H9 (cell line): ENCODE measurements around the gene BLMH. TPM values are rescaled to one million over a fixed set of nuclear protein-coding genes. Genes with fewer than 3 reads are reported as not detected.

ENCODE experiments used
- DNase-seq: peaks from one replicate; pipeline ENCODE4 v3.0.0-alpha.2; 2017
- H2AFZ ChIP-seq: one replicate; pipeline ENCODE4 v1.6.1; 2013; ENCODE audit warnings: mild to moderate bottlenecking, low read length, control low read depth, moderate library complexity
- H2AK5ac ChIP-seq: 2 replicates; pipeline ENCODE4 v1.6.1; 2013; ENCODE audit warnings: low read length, control low read depth, mixed read lengths; ENCODE audit not compliant: insufficient read length
- H2BK120ac ChIP-seq: one replicate; pipeline ENCODE4 v1.6.1; 2013; ENCODE audit warnings: low read depth, mild to moderate bottlenecking, low read length, control low read depth, inconsistent platforms; ENCODE audit not compliant: poor library complexity, severe bottlenecking
- H2BK12ac ChIP-seq: 2 replicates; pipeline ENCODE4 v1.6.1; 2013; ENCODE audit warnings: low read length, control low read depth, mixed read lengths, low read depth; ENCODE audit not compliant: insufficient read length
- H2BK15ac ChIP-seq: 2 replicates; pipeline ENCODE4 v1.6.1; 2013; ENCODE audit warnings: low read depth, low read length, control low read depth
- H2BK20ac ChIP-seq: one replicate; pipeline ENCODE4 v1.6.1; 2013; ENCODE audit warnings: low read depth, mild to moderate bottlenecking, low read length, control low read depth, inconsistent platforms; ENCODE audit not compliant: poor library complexity, severe bottlenecking
- H2BK5ac ChIP-seq: 2 replicates; pipeline ENCODE4 v1.6.1; 2013; ENCODE audit warnings: low read length, control low read depth, mixed read lengths; ENCODE audit not compliant: insufficient read length
- H3K14ac ChIP-seq: 2 replicates; pipeline ENCODE4 v1.6.1; 2013; ENCODE audit warnings: low read length, control low read depth; ENCODE audit not compliant: insufficient read depth
- H3K18ac ChIP-seq: 2 replicates; pipeline ENCODE4 v1.6.1; 2013; ENCODE audit warnings: low read depth, mild to moderate bottlenecking, mixed read lengths, low read length, control low read depth; ENCODE audit not compliant: insufficient read length
- H3K23ac ChIP-seq: 2 replicates; pipeline ENCODE4 v1.6.1; 2013; ENCODE audit warnings: low read length, control low read depth, mixed read lengths, low read depth; ENCODE audit not compliant: insufficient read length
- H3K23me2 ChIP-seq: 2 replicates; pipeline ENCODE4 v1.6.1; 2013; ENCODE audit warnings: low read depth, mild to moderate bottlenecking, mixed read lengths, low read length, control low read depth; ENCODE audit not compliant: insufficient read length, poor library complexity, severe bottlenecking
- H3K27ac ChIP-seq: 2 replicates; pipeline ENCODE4 v1.5.1; 2013; ENCODE audit warnings: low read length, control low read depth, mixed read lengths, low read depth; ENCODE audit not compliant: insufficient read length
- H3K27me3 ChIP-seq: 2 replicates; pipeline ENCODE4 v1.6.1; 2013; ENCODE audit warnings: low read length, control low read depth, inconsistent platforms; ENCODE audit not compliant: insufficient read depth
- H3K4ac ChIP-seq: 2 replicates; pipeline ENCODE4 v1.6.1; 2013; ENCODE audit warnings: low read depth, mild to moderate bottlenecking, control low read depth, inconsistent platforms, low read length, moderate library complexity
- H3K4me1 ChIP-seq: 2 replicates; pipeline ENCODE4 v1.6.1; 2013; ENCODE audit warnings: low read length, control low read depth, inconsistent platforms; ENCODE audit not compliant: insufficient read depth
- H3K4me2 ChIP-seq: 2 replicates; pipeline ENCODE4 v1.6.1; 2013; ENCODE audit warnings: low read length, control low read depth, mixed read lengths; ENCODE audit not compliant: insufficient read length, insufficient read depth
- H3K56ac ChIP-seq: 2 replicates; pipeline ENCODE4 v1.6.1; 2013; ENCODE audit warnings: low read depth, mild to moderate bottlenecking, mixed read lengths, low read length, control low read depth; ENCODE audit not compliant: insufficient read length
- H3K79me1 ChIP-seq: 2 replicates; pipeline ENCODE4 v1.6.1; 2013; ENCODE audit warnings: low read depth, mild to moderate bottlenecking, moderate library complexity, low read length, control low read depth, inconsistent platforms; ENCODE audit not compliant: insufficient read depth, poor library complexity, severe bottlenecking
- H3K79me2 ChIP-seq: 2 replicates; pipeline ENCODE4 v1.6.1; 2013; ENCODE audit warnings: low read length, control low read depth, inconsistent platforms; ENCODE audit not compliant: insufficient read depth
- H3K9ac ChIP-seq: 2 replicates; pipeline ENCODE4 v1.6.1; 2013; ENCODE audit warnings: low read length, control low read depth, mixed read lengths; ENCODE audit not compliant: insufficient read length; ENCODE audit errors: extremely low read depth
- H3K9me3 ChIP-seq: one replicate; pipeline ENCODE4 v1.6.1; 2013; ENCODE audit warnings: low read depth, low read length, inconsistent platforms; ENCODE audit not compliant: control insufficient read depth
- H3T11ph ChIP-seq: one replicate; pipeline ENCODE4 v1.6.1; 2013; ENCODE audit warnings: mild to moderate bottlenecking, low read length, control low read depth, inconsistent platforms
- H4K20me1 ChIP-seq: one replicate; pipeline ENCODE4 v1.6.1; 2013; ENCODE audit not compliant: control insufficient read depth, insufficient read length, insufficient read depth
- H4K5ac ChIP-seq: 2 replicates; pipeline ENCODE4 v1.6.1; 2013; ENCODE audit warnings: low read depth, mild to moderate bottlenecking, mixed read lengths, low read length, control low read depth; ENCODE audit not compliant: insufficient read length
- H4K8ac ChIP-seq: replicated peaks from 2 replicates; pipeline ENCODE4 v1.6.1; 2013; ENCODE audit warnings: low read length, control low read depth, mixed read lengths, low read depth; ENCODE audit not compliant: insufficient read length
- H4K91ac ChIP-seq: 2 replicates; pipeline ENCODE4 v1.6.1; 2013; ENCODE audit warnings: low read depth, mild to moderate bottlenecking, moderate library complexity, mixed read lengths, low read length, control low read depth; ENCODE audit not compliant: insufficient read length
- H3K27ac Mint-ChIP-seq, 3 experiments: 2 replicates in 2 of 3; 3 replicates in 1 of 3; pipeline ENCODE4 v1.8.0; 2020 to 2021; ENCODE audit warnings: mixed read lengths in 3 of 3, mild to moderate bottlenecking in 1 of 3, moderate library complexity in 1 of 3
- H3K27me3 Mint-ChIP-seq: 2 replicates; pipeline ENCODE4 v1.8.0; 2021; ENCODE audit warnings: low read depth, mild to moderate bottlenecking, moderate library complexity, mixed read lengths
- H3K36me3 Mint-ChIP-seq, 3 experiments: 2 replicates in 2 of 3; 3 replicates in 1 of 3; pipeline ENCODE4 v1.8.0; 2020 to 2021; ENCODE audit warnings: low read depth in 3 of 3, mixed read lengths in 3 of 3; ENCODE audit not compliant: insufficient read depth in 1 of 3
- H3K4me1 Mint-ChIP-seq, 2 experiments: 2 replicates each; pipeline ENCODE4 v1.8.0; 2020; ENCODE audit warnings: mixed read lengths in 2 of 2
- H3K4me3 Mint-ChIP-seq, 2 experiments: 2 replicates in 1 of 2; 3 replicates in 1 of 2; pipeline ENCODE4 v1.8.0; 2020 to 2021; ENCODE audit warnings: mild to moderate bottlenecking in 2 of 2, mixed read lengths in 2 of 2, moderate library complexity in 1 of 2
- H3K9me3 Mint-ChIP-seq, 2 experiments: 2 replicates in 1 of 2; 3 replicates in 1 of 2; pipeline ENCODE4 v1.8.0; 2020; ENCODE audit warnings: mild to moderate bottlenecking in 2 of 2, mixed read lengths in 2 of 2, moderate library complexity in 1 of 2
- WGBS: extraction: QIAGEN DNeasy Blood & Tissue Kit; methylation state at CpG from one replicate; pipeline ENCODE4 v1.1.7; 2013; ENCODE audit warnings: missing lambda C conversion rate, low lambda C conversion rate, mixed read lengths; ENCODE audit not compliant: insufficient read length; ENCODE audit errors: extremely low coverage; 5-methylcytosine and 5-hydroxymethylcytosine counted together
- total RNA-seq: library from RNA; stranded (reverse); gene quantifications from 2 replicates; pipeline ENCODE4 v1.2.1, GENCODE V29; 2021
- TF ChIP-seq, protein P1 (sequence below): fragments of 200-600 bp; sonication (generic); conservative IDR thresholded peaks from 3 replicates; pipeline ENCODE4 v1.8.0; 2021; ENCODE audit warnings: antibody characterized with exemption, mild to moderate bottlenecking

The BLMH gene
- total RNA-seq, 1 experiment from 2014 or later: 74.7 TPM

DNA sequence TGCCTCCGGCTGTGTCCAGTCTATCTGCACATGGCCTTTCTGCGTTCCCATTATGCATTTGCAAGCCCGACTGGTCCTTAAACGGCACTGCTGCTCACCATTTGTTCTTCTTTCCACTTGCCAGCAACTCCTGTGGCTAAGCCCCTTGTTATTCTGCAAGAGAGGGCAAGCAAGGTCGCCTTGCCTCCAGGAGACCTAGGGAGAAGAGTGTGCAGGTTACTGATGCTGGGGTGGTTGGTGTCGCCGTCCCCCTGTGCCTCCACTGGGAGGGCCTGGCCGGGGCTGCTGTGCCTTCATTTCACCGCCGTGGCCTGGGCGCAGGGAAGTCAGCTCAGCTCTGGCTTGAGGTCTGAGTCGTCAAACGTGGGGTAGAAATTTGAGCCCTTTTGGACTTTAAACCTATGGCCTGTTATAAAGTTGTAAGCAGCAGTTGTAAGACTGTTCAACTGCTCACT is 69.0 kb downstream of the BLMH start:
- Histone ChIP-seq H3K9ac (no peak overlapping the region), H3K9me3 (no peaks in the 10 kb centered on the region), H4K91ac (no peak overlapping the region), H3K56ac (no peak overlapping the region), H2BK20ac (no peak overlapping the region), H3K27ac (no peak overlapping the region), H3T11ph (no peak overlapping the region), H3K4ac (no peak overlapping the region), H4K20me1 (no peaks in the 10 kb centered on the region), H3K27me3 (no peaks in the 10 kb centered on the region), H3K18ac (no peak overlapping the region), H3K79me1 (no peaks in the 10 kb centered on the region), H2BK120ac (no peak overlapping the region), H3K23ac (no peak overlapping the region), H3K14ac (no peak overlapping the region), H3K23me2 (peaks cover 4% of the 10 kb centered on the region), H4K8ac (no peak overlapping the region), H2BK15ac (peak overlapping the region; percentile 77; the same call in 1 of the 2 replicates), H3K79me2 (no peaks in the 10 kb centered on the region), H2AK5ac (no peak overlapping the region), H2BK5ac (no peak overlapping the region), H4K5ac (no peak overlapping the region), H3K4me2 (no peak overlapping the region), H2BK12ac (no peak overlapping the region), H2AFZ (no peak overlapping the region), H3K4me1 (no peaks in the 10 kb centered on the region)
- TF ChIP-seq, protein P1, sequence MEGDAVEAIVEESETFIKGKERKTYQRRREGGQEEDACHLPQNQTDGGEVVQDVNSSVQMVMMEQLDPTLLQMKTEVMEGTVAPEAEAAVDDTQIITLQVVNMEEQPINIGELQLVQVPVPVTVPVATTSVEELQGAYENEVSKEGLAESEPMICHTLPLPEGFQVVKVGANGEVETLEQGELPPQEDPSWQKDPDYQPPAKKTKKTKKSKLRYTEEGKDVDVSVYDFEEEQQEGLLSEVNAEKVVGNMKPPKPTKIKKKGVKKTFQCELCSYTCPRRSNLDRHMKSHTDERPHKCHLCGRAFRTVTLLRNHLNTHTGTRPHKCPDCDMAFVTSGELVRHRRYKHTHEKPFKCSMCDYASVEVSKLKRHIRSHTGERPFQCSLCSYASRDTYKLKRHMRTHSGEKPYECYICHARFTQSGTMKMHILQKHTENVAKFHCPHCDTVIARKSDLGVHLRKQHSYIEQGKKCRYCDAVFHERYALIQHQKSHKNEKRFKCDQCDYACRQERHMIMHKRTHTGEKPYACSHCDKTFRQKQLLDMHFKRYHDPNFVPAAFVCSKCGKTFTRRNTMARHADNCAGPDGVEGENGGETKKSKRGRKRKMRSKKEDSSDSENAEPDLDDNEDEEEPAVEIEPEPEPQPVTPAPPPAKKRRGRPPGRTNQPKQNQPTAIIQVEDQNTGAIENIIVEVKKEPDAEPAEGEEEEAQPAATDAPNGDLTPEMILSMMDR: no peak
- H3K4me1 Mint-ChIP-seq: peaks cover 16 to 23% of the 10 kb centered on the region in 2 experiments
- no peaks in the 10 kb centered on the region; a peak in 1 of 7 replicates for H3K36me3 Mint-ChIP-seq
- H3K9me3 Mint-ChIP-seq: no peaks in the 10 kb centered on the region
- no peak for DNase-seq
- no peak overlapping the region; a peak in 1 of 5 replicates for H3K4me3 Mint-ChIP-seq
- no CpG with 5 or more reads among the region's 13 CpGs for WGBS
- H3K27ac Mint-ChIP-seq: no peak overlapping the region; a peak in 1 of 7 replicates
- peaks cover 3% of the 10 kb centered on the region for H3K27me3 Mint-ChIP-seq
